ENCODE data around the gene SLC24A3. TPM values are rescaled to one million over a fixed set of nuclear protein-coding genes. Genes with fewer than 3 reads are reported as not detected.

SLC24A3 gene
- total and polyA plus RNA-seq, 2 experiments from 2014 or later = 0.81 to 2.5 TPM

GRCh38 chr20:19288636-19289035 lies 76.2 kb downstream of the SLC24A3 start:
- Mint-ChIP-seq H3K4me3 (no peak overlapping the region), H3K36me3 (ENCODE audit: low read depth) (no peaks in the 10 kb centered on the region), H3K9me3 (no peaks in the 10 kb centered on the region), H3K27ac (no peak overlapping the region), H3K27me3 (ENCODE audit: insufficient read depth, low read depth, poor library complexity) (no peaks in the 10 kb centered on the region), H3K4me1 (peaks cover 5% of the 10 kb centered on the region; the same call in 2 of the 3 replicates)
- Histone ChIP-seq H3K9me2 (ENCODE audit: insufficient read depth) (no peaks in the 10 kb centered on the region), H3K27me3 (ENCODE audit: insufficient read depth) (no peaks in the 10 kb centered on the region), H3K4me1 (ENCODE audit: insufficient read depth) (no peaks in the 10 kb centered on the region), H4K20me1 (replicated peaks; ENCODE audit: insufficient read depth) (no peaks in the 10 kb centered on the region), H3K4me3 (no peak overlapping the region), H3K36me3 (ENCODE audit: insufficient read depth) (no peaks in the 10 kb centered on the region), H3K4me2 (no peak overlapping the region), H2AFZ (no peak overlapping the region), H3F3A (replicated peaks; ENCODE audit: low read depth) (no peaks in the 10 kb centered on the region), H3K79me2 (replicated peaks; ENCODE audit: insufficient read depth) (no peaks in the 10 kb centered on the region), H3K27ac (ENCODE audit: low read depth) (no peak overlapping the region)
- ATAC-seq (no peak), DNase-seq (ENCODE audit: low spot score) (no peak)
- TF ChIP-seq, protein P1, sequence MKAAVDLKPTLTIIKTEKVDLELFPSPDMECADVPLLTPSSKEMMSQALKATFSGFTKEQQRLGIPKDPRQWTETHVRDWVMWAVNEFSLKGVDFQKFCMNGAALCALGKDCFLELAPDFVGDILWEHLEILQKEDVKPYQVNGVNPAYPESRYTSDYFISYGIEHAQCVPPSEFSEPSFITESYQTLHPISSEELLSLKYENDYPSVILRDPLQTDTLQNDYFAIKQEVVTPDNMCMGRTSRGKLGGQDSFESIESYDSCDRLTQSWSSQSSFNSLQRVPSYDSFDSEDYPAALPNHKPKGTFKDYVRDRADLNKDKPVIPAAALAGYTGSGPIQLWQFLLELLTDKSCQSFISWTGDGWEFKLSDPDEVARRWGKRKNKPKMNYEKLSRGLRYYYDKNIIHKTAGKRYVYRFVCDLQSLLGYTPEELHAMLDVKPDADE (IDR thresholded peaks at IDR 0.05) = no peak
- TF ChIP-seq POLR2AphosphoS5 (IDR thresholded peaks at IDR 0.05; ENCODE audit: low read depth) (no peak), ZNF114 (CRISPR knock-in tag; IDR thresholded peaks at IDR 0.05) (no peak), STAT1 (IDR thresholded peaks at IDR 0.05; ENCODE audit: unreplicated experiment) (no peak), EZH2 (IDR thresholded peaks at IDR 0.05; ENCODE audit: low read depth, unreplicated experiment) (no peak), NANOG (IDR thresholded peaks at IDR 0.05; ENCODE audit: borderline replicate concordance) (no peak), JUNB (IDR thresholded peaks at IDR 0.05; ENCODE audit: unreplicated experiment) (no peak), CREB1 (CRISPR knock-in tag; IDR thresholded peaks at IDR 0.05; ENCODE audit: low read depth) (no peak), EZH2phosphoT487 (IDR thresholded peaks at IDR 0.05; ENCODE audit: unreplicated experiment) (no peak), REST (IDR thresholded peaks at IDR 0.05; ENCODE audit: unreplicated experiment) (no peak), ZNF331 (CRISPR knock-in tag; IDR thresholded peaks at IDR 0.05; ENCODE audit: low read depth) (no peak)
- TF ChIP-seq, protein P2, sequence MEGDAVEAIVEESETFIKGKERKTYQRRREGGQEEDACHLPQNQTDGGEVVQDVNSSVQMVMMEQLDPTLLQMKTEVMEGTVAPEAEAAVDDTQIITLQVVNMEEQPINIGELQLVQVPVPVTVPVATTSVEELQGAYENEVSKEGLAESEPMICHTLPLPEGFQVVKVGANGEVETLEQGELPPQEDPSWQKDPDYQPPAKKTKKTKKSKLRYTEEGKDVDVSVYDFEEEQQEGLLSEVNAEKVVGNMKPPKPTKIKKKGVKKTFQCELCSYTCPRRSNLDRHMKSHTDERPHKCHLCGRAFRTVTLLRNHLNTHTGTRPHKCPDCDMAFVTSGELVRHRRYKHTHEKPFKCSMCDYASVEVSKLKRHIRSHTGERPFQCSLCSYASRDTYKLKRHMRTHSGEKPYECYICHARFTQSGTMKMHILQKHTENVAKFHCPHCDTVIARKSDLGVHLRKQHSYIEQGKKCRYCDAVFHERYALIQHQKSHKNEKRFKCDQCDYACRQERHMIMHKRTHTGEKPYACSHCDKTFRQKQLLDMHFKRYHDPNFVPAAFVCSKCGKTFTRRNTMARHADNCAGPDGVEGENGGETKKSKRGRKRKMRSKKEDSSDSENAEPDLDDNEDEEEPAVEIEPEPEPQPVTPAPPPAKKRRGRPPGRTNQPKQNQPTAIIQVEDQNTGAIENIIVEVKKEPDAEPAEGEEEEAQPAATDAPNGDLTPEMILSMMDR (conservative IDR thresholded peaks at IDR 0.05; ENCODE audit: low read depth in 2 of 2) = no peak
- TF ChIP-seq, protein P3, sequence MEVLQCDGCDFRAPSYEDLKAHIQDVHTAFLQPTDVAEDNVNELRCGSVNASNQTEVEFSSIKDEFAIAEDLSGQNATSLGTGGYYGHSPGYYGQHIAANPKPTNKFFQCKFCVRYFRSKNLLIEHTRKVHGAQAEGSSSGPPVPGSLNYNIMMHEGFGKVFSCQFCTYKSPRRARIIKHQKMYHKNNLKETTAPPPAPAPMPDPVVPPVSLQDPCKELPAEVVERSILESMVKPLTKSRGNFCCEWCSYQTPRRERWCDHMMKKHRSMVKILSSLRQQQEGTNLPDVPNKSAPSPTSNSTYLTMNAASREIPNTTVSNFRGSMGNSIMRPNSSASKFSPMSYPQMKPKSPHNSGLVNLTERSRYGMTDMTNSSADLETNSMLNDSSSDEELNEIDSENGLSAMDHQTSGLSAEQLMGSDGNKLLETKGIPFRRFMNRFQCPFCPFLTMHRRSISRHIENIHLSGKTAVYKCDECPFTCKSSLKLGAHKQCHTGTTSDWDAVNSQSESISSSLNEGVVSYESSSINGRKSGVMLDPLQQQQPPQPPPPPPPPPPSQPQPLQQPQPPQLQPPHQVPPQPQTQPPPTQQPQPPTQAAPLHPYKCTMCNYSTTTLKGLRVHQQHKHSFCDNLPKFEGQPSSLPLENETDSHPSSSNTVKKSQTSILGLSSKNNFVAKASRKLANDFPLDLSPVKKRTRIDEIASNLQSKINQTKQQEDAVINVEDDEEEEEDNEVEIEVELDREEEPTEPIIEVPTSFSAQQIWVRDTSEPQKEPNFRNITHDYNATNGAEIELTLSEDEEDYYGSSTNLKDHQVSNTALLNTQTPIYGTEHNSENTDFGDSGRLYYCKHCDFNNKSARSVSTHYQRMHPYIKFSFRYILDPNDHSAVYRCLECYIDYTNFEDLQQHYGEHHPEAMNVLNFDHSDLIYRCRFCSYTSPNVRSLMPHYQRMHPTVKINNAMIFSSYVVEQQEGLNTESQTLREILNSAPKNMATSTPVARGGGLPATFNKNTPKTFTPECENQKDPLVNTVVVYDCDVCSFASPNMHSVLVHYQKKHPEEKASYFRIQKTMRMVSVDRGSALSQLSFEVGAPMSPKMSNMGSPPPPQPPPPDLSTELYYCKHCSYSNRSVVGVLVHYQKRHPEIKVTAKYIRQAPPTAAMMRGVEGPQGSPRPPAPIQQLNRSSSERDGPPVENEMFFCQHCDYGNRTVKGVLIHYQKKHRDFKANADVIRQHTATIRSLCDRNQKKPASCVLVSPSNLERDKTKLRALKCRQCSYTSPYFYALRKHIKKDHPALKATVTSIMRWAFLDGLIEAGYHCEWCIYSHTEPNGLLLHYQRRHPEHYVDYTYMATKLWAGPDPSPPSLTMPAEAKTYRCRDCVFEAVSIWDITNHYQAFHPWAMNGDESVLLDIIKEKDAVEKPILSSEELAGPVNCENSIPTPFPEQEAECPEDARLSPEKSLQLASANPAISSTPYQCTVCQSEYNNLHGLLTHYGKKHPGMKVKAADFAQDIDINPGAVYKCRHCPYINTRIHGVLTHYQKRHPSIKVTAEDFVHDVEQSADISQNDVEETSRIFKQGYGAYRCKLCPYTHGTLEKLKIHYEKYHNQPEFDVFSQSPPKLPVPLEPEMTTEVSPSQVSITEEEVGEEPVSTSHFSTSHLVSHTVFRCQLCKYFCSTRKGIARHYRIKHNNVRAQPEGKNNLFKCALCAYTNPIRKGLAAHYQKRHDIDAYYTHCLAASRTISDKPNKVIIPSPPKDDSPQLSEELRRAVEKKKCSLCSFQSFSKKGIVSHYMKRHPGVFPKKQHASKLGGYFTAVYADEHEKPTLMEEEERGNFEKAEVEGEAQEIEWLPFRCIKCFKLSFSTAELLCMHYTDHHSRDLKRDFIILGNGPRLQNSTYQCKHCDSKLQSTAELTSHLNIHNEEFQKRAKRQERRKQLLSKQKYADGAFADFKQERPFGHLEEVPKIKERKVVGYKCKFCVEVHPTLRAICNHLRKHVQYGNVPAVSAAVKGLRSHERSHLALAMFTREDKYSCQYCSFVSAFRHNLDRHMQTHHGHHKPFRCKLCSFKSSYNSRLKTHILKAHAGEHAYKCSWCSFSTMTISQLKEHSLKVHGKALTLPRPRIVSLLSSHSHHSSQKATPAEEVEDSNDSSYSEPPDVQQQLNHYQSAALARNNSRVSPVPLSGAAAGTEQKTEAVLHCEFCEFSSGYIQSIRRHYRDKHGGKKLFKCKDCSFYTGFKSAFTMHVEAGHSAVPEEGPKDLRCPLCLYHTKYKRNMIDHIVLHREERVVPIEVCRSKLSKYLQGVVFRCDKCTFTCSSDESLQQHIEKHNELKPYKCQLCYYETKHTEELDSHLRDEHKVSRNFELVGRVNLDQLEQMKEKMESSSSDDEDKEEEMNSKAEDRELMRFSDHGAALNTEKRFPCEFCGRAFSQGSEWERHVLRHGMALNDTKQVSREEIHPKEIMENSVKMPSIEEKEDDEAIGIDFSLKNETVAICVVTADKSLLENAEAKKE (CRISPR knock-in tag; IDR thresholded peaks at IDR 0.05) = no peak
